Right lobe of liver (tissue), 6 donors: Measurements from ENCODE around the gene RRAS2. TPM values are rescaled to one million over a fixed set of nuclear protein-coding genes. Genes with fewer than 3 reads are reported as not detected.

Experiments used
- ATAC-seq, 4 donors: fragments of 200-7000 bp; cut with Tn5 transposase; one replicate each; pipeline ENCODE4 v1.9.1; 2020; ENCODE audit warnings: mild to moderate bottlenecking in 4 of 4, moderate library complexity in 4 of 4
- DNase-seq, 3 donors: peaks; one replicate each; pipeline ENCODE4 v3.0.0-alpha.2; 2020
- H3K27ac ChIP-seq, 3 donors: fragments of 200-600 bp; one replicate each; pipeline ENCODE4 v1.8.0; 2022
- H3K27me3 ChIP-seq, 2 donors: fragments of 200-600 bp; one replicate each; pipeline ENCODE4 v1.8.0; 2022
- H3K36me3 ChIP-seq, 4 donors: fragments of 200-600 bp; sonication (generic) in 1 of 4; one replicate each; pipeline versions ENCODE4 v1.5.1 to v1.8.0; 2017 to 2022; ENCODE audit warnings: control low read depth in 1 of 4
- H3K4me1 ChIP-seq, 4 donors: fragments of 200-600 bp; sonication (generic) in 1 of 4; one replicate each; pipeline versions ENCODE4 v1.5.1 to v1.8.0; 2017 to 2022; ENCODE audit warnings: control low read depth in 1 of 4
- H3K4me3 ChIP-seq, 3 donors: fragments of 200-600 bp; one replicate each; pipeline ENCODE4 v1.8.0; 2022
- H3K9me3 ChIP-seq, 4 donors: fragments of 200-600 bp; sonication (generic) in 1 of 4; one replicate each; pipeline versions ENCODE4 v1.5.1 to v1.8.0; 2017 to 2022; ENCODE audit warnings: control low read depth in 1 of 4
- CTCF ChIP-seq, 4 donors: fragments of 200-600 bp in 3 of 4; fragments of 450-650 bp in 1 of 4; IDR thresholded peaks; one replicate each; pipeline versions ENCODE4 v1.5.1 to v1.8.0; 2016 to 2022; ENCODE audit warnings: antibody characterized with exemption in 4 of 4, mild to moderate bottlenecking in 2 of 4
- POLR2A ChIP-seq: fragments of 450-650 bp; IDR thresholded peaks from one replicate; pipeline ENCODE4 v1.6.1; 2017; ENCODE audit warnings: antibody characterized with exemption, mild to moderate bottlenecking
- WGBS: methylation state at CpG from one replicate; pipeline ENCODE4 v1.1.6; 2018; ENCODE audit warnings: low coverage, low lambda C conversion rate; ENCODE audit not compliant: insufficient coverage; ENCODE audit errors: missing lambda C conversion rate; 5-methylcytosine and 5-hydroxymethylcytosine counted together
- intact Hi-C, 2 donors: fragments of 100-400 bp; cut with DNase I; formaldehyde crosslinking; loops; one replicate each; pipeline versions ENCODE4 v1.11.2 to v1.14.1; 2022
- total RNA-seq, 6 experiments: library from RNA; depleted of rRNA in 2 of 6; stranded (reverse); fragments of >200 nt in 2 of 6; fragmentation: NEBNext Ultra II Directional in 3 of 6; extraction: Animal tissue kit (Norgen Biotek cat#: 25700) in 3 of 6; gene quantifications; one replicate each; pipeline versions ENCODE4 v1.1.0 to v1.2.4, GENCODE V29; 2016 to 2023
- donor health status: DM: no; HTN: yes; CAD: no.
- donor health status: DM: no; HTN: no; CAD: no.
- donor health status: DM: no; HTN: no; CAD: no.
- donor health status: DM: no; HTN: yes; CAD: no.
- donor health status: DM: no; HTN: yes; CAD: no.

RRAS2 gene
- total RNA-seq, 6 experiments from 2014 or later, result 21.0 to 44.8 (median 31.1) TPM

GRCh38 chr11:14244926-14245325 lies 114.1 kb downstream of the RRAS2 start:
- TF ChIP-seq CTCF (IDR thresholded peaks at IDR 0.05) (no peak), POLR2A (no peak)
- no peak for ATAC-seq
- H3K36me3 ChIP-seq, result no peaks in the 10 kb centered on the region
- intact Hi-C loops, result loop anchor here (5.0 to 10.0 kb wide), 2 partner anchors 90 to 288 kb away; no protein-coding TSS in a partner anchor
- no peak overlapping the region for H3K27ac ChIP-seq
- no peaks in the 10 kb centered on the region for H3K9me3 ChIP-seq
- WGBS, result 77% methylated on average over 7 of the region's 8 CpGs
- no peaks in the 10 kb centered on the region for H3K27me3 ChIP-seq
- DNase-seq, result no peak
- no peak overlapping the region for H3K4me3 ChIP-seq
- H3K4me1 ChIP-seq, result no peaks in the 10 kb centered on the region

GRCh38 chr11:14242733-14243132 lies 116.2 kb downstream of the RRAS2 start:
- H3K27me3 ChIP-seq, result no peaks in the 10 kb centered on the region
- WGBS, result 50% methylated on average over 1 of the region's 4 CpGs

DNA sequence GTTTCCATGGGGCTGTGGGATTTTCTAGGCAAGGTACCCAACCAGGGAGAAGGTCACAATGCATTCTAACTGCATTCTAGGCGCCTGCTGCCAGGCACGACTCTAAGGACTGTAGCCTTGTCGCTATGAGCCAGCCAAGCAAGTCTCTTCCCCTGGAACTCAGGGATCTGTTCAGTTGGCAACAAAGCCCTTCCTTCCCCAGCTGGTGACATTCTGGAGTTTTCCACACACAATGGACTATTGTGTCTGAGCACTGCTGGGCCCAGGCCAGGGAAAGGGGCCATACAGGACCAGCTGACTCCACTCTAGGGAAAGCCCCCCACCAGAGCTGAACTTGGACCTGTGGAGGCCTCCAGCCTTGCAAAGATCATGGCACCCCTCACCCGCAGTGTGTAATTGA lies 116.8 kb downstream of the RRAS2 start:
- ATAC-seq (no peak), DNase-seq (no peak)
- TF ChIP-seq CTCF (IDR thresholded peaks at IDR 0.05) (no peak), POLR2A (no peak)
- Histone ChIP-seq H3K4me3 (no peak overlapping the region), H3K27ac (no peak overlapping the region), H3K4me1 (no peaks in the 10 kb centered on the region), H3K27me3 (no peaks in the 10 kb centered on the region), H3K9me3 (no peaks in the 10 kb centered on the region), H3K36me3 (no peaks in the 10 kb centered on the region)
- 71% methylated on average over 4 of the region's 4 CpGs for WGBS
- intact Hi-C loops, result loop anchor here in 1 of 2 donors (10.0 kb wide), 1 partner anchor 87 kb away; no protein-coding TSS in a partner anchor

More at GRCh38 chr11:14242733-14243132, 116.2 kb downstream of the RRAS2 start:
- H3K27ac ChIP-seq, result no peak overlapping the region
- no peaks in the 10 kb centered on the region for H3K4me1 ChIP-seq
- ATAC-seq (no peak), DNase-seq (no peak)
- intact Hi-C loops, result loop anchor here in 1 of 2 donors (10.0 kb wide), 1 partner anchor 88 kb away; no protein-coding TSS in a partner anchor
- no peak overlapping the region for H3K4me3 ChIP-seq
- no peaks in the 10 kb centered on the region for H3K36me3 ChIP-seq
- TF ChIP-seq CTCF (IDR thresholded peaks at IDR 0.05), result no peak
- TF ChIP-seq POLR2A, result no peak
- H3K9me3 ChIP-seq, result no peaks in the 10 kb centered on the region

DNA sequence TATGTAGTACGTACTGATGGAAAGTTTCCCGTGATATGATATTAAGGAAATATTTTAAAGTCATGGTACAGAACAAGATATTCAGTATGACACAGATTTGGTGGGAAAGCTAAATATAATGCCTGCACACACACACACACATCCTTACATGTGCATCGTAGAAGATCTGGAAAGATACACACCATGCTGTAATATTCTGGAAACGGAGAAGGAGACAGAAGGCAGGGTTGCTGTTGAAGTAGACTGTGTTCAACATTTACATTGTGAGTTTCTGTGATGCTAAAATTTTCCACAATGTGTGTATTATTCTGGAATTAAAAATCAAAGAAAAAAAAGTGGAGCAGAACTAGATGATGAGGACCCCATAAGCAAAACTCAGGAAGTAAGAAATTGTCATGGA lies 118.0 kb downstream of the RRAS2 start:
- H3K36me3 ChIP-seq, result no peaks in the 10 kb centered on the region
- no peaks in the 10 kb centered on the region for H3K27me3 ChIP-seq
- intact Hi-C loops, result loop anchor here in 1 of 2 donors (10.0 kb wide), 1 partner anchor 86 kb away; no protein-coding TSS in a partner anchor
- H3K4me1 ChIP-seq, result no peaks in the 10 kb centered on the region
- H3K27ac ChIP-seq, result no peak overlapping the region
- H3K9me3 ChIP-seq, result no peaks in the 10 kb centered on the region
- TF ChIP-seq POLR2A, result no peak
- TF ChIP-seq CTCF (IDR thresholded peaks at IDR 0.05), result no peak
- ATAC-seq (no peak), DNase-seq (no peak)
- no peak overlapping the region for H3K4me3 ChIP-seq
- WGBS, result 78% methylated on average over 4 of the region's 4 CpGs

- Histone ChIP-seq H3K36me3 (no peaks in the 10 kb centered on the region), H3K4me1 (no peaks in the 10 kb centered on the region), H3K9me3 (no peaks in the 10 kb centered on the region), H3K27ac (no peak overlapping the region), H3K4me3 (no peak overlapping the region), H3K27me3 (no peaks in the 10 kb centered on the region)
- ATAC-seq, result no peak
- intact Hi-C loops, result loop anchor here in 1 of 2 donors (10.0 kb wide), 1 partner anchor 85 kb away; no protein-coding TSS in a partner anchor
- DNase-seq, result no peak
- TF ChIP-seq CTCF (IDR thresholded peaks at IDR 0.05) (no peak), POLR2A (no peak)
Observed at GRCh38 chr11:14240221-14240620, 118.8 kb downstream of the RRAS2 start.
